ENCODE data around the gene MFSD6L.

The MFSD6L gene

DNA sequence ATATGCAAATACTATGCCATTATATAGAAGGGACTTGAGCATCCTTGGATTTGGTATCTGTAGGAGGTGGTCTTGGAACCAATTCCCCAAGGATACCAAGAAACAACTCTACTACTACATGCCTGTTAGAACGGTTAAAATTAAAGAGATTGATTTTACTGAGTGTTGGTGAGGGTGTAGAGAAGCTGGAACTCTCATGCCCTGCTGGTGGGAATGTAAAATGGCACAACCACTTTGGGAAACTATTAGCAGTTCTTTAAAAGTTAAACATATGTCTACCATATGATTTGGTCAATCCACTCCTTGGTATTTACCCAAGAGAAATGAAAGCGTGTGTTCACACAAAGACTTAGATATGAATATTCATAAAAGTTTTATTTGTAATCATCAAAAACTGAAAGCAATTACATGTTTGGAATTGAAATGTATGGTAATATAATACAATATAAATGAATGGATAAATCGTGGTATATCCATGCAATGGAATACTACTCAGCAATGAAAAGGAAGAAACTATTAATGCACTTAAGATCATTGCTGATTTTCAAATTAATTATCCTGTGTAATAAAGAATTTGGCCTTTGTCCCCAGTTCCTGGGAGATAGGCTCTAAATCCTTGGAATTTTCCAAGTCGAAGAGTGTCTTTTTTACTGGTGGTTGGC is 7.8 kb downstream of the MFSD6L start:
- DNase-seq: no peak

DNA sequence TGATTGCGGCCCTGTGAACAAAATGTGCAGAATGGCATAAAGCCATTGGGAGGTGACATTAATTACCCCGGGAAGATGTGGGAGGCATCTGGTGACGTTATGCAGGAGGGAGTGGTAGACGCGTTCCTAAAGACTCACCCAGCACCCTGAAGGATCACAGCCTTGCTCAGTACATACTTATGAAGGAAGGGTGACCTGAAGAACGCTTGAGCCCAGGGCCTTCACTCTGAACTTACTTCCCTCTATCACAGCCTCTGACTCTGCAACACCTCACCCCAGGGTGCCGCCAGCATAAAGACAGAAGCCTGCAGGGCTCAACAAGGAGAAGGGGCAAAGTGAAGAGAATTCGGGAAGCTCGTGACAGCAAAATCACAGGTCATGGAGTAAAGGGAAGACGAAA is 9.4 kb downstream of the MFSD6L start:
- DNase-seq: no peak

DNA sequence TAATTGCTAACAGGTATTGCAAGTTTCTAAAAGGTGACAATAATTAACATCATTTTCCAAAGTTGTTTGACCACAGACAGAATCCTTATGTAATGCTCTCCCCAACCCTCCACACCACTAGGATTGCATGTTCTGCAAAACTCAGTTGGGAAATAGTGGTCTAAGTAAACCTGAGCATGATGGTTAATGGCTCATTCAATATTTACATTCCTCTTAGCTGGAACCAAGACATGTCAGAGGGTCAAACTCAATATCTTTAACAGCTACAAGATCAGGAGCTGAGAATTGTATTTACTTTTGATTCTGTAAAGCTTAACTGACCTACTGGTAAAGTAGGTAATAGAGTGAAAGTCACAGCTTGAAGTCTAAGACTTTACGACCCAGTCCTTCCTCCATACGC is 10.2 kb downstream of the MFSD6L start:
- no peak for DNase-seq

DNA sequence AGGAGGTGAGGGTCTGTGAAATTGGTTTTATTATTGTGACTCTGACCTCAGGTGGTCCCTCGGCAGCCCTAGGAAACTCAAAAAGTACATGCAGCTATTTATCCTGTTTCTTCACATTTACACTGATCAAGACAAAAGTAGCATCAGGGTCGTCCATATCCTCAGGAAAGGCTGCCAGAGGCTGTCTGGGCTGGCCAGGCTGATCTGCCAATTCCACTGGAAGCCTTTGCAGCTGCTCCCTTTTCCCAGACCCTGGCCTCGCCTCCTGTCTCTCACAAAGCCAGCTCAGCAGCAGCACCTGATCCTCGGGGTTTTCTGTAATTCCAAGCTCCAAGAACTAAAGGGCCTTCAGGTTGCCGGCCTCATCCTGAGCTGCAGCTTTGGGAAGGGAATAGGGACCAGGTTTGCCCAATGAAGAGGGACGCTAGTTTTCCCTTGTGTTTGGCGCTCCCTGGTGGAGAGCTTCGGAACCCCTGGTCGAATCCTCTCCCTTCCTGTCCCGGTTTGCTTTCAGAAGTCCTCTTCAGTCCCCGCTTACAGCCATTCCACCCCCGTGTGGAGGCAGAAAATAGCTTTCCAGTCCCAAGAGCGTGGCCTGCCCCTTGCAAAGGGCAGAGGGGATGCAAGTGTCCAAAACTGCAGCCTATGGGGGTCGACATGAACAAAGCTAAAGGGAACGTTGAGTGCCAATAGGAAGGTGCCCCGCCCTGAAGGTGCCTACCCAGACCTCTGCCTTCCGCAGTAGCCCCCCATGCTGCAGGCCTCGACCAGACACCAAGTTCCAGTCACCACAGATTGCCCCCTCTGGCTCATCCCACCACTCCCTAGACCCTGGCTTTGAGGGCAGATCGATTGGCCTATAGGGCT is 13.4 kb downstream of the MFSD6L start:
- DNase-seq: peak; percentile 3

DNA sequence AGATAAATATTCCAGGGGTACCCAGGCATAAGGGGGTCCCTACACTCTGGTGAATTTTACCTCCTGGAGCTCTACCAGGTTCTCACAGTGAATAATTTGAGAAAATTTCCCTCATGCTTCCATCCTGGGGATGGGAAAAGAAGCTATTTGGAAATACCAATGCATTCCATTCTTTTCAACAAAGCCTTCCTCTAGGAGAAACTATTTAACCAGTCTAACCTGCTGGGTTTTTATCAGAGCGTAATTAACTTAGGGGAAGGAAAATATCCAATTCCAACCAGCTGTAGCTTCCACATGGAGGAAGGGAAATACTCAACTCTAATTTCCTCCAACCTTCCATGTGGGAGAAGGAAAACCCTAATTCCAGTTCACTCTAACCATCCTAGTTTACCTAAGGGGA is 17.0 kb downstream of the MFSD6L start:
- DNase-seq: no peak

DNA sequence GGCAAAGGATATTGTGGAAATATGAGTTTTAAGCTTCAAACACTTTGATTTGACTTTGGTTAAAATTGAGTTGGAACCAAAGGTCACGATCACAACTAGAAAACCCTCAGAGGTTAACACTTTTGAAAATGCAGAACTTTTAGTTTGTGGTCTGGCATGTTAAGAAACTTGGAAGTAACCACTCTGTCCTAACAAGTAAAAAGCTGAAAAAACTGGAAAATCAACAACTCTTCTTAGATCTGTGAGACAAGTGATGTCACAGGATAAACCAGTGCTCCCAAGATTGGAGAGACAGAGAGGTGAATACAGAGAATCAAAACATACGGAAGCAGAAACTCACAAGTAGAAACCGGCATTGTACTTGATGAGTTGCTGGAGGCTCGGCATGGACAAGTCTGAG is 17.4 kb downstream of the MFSD6L start:
- DNase-seq: no peak

DNA sequence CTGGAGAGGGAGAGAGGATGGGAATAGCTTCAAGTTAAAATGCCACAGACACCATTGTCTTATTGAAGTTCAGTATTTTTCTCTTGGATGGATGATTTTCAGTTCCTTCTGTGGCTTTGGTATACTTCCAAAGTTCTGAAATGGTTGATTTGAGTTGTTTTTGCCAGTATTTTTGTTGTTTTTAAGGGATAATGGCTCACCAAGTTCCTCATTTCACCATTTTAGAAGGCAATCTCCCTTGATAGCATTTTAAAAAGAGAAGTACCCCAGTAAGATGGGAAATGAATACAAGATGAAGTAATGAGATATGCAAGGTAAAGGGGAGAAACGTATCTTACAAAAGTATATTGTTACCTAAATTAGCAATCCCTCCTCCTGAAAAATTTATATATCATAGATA is 22.3 kb downstream of the MFSD6L start:
- DNase-seq: no peak

DNA sequence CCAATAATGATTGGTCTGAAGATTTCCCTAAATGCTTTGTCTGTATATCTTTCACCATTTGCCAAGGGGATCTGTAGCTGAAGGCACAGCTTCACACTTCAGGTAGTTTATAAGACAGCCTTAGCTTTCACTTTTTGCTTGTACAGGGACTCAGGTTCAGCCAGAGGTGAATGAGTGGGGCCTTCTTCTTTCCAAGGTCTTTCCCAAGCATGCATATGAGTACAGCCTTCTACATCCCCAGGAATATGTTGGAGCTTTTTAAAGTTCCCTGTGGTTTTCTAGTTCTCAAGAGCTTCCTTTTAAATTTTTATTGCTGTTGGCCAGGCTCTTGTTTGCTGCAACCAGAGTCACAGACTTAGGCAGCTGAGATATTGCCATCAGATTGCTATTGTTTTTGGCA is 22.9 kb downstream of the MFSD6L start:
- no peak for DNase-seq

DNA sequence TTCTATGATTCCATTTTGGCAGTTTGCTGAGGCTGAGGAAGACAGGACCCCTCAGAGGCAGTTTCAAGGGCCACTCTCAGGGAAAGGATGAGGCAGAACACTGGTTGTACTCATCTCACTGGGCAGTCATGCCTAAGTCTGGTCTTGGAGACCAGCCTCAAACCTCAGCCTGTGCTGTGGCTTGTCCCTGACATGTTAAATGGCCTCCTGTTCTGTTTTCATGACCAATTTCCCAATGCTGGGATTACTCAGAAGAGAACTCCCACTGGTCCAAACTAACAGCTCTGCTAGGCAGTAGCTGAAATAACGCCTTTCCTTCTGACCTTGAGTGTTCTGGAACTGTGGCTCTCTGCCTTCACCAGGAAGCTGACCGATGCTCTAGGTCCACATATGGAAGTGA is 32.4 kb downstream of the MFSD6L start:
- DNase-seq: no peak

DNA sequence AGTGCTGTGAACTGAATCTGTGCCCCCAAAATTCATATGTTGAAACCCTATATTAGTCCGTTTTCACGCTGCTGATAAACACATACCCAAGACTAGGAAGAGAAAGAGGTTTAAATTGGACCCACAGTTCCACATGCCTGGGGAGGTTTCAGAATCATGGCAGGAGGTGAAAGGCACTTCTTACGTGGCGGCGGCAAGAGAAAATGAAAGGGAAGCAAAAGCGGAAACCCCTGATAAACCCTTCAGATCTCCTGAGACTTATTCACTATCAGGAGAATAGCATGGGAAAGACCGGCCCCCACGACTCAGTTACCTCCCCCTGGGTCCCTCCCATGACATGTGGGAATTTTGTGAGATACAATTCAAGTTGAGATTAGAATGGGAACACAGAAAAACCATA is 37.2 kb downstream of the MFSD6L start:
- DNase-seq: no peak

DNA sequence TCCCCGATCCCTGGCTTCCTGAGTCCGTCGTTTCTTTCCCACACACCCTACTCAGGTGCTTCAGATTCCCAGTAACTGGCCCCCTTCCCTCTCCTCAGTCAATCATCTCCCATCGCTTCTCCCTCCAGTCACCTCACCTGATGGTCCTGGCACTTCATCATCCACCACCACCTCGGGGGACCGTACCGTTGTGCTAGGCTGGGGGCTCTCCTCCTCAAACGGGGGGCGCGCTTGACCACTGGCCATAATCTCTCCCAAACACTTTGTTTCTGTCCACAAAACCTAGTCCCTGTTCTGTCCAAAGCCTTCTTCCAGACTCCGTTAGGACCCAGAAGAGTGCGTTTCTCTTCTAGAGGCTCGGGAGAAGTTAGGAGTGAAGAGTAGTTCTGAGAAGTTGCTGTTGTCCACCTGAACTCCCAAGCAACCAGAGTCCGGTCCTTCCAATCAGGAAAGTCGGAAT is 41.0 kb downstream of the MFSD6L start, which contains the start of gene SPDYE4:
SPDYE4 (minus strand) TSS at position 410 of the 460 bp plus-strand sequence; CDS start at position 246, 164 bp downstream.
- DNase-seq: no peak

DNA sequence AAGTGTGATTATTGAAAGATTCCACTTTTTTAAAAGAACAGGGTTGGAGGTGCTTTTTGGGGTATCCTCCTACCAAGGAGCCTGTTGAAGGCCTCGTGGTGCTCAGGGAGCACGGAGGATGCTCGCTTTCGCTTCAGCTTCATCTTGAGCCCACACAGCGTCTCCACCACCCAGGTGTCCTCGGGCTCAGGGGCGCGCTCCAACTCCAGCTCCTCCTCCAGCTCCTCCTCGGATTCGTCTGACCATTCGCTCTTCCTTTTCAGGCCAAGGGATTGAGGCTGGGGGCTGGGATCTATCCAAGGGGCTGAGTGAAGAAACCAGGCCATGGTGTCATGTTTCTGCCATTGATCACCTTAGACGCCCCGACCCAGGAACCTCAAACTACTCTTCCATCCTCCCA is 42.0 kb downstream of the MFSD6L start:
- DNase-seq: no peak

DNA sequence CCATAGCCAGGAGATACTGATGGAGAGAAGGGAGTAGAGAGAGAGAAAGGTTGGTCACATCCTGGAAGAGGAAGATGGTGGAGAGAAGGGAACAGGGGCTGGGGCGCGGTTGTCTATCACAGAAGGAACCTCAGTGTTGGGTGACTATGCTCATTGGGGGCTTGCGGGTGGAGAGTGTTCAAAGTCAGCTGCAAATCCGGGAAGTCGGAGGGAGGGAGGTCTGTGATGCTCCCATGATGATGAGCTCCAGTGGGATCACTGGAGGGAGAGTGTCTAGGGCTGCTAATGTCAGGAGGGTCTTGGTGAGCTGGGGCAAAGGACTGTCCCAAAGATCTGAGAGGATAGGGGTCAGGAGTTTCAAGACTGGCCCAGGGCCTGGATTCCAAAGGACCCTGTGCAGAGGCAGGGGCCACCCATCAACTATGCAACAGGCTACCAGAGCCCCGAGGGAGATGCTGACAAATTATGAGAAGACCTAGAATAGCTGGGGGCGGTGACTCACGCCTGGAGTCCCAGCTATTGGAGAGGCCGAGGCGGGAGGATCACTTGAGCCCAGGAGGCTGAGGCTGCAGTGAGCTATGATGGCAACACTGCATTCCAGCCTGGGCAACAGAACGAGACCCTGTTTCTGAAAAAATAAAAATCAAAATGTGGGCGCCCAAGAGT is 43.4 kb downstream of the MFSD6L start:
- no peak for DNase-seq

DNA sequence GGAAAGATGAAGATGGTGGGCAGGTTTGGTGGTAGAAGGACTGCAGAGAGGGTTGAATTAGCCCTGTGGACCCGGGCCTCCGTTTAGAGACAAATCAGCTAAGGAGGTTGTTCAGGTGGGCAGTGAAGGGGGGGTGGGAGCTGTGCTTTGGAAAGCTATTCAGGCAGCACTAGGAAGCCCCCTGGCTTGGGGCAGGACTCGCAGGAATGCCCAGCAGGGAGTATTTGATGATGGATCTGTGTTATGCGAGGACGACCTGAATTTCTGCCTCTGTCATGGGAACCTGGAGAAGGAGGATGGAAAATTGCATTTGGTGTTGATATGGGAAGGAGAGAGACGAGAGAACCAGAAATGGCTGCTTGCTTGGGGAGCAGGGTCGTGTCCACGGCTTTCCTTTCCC is 44.3 kb downstream of the MFSD6L start:
- DNase-seq: no peak

DNA sequence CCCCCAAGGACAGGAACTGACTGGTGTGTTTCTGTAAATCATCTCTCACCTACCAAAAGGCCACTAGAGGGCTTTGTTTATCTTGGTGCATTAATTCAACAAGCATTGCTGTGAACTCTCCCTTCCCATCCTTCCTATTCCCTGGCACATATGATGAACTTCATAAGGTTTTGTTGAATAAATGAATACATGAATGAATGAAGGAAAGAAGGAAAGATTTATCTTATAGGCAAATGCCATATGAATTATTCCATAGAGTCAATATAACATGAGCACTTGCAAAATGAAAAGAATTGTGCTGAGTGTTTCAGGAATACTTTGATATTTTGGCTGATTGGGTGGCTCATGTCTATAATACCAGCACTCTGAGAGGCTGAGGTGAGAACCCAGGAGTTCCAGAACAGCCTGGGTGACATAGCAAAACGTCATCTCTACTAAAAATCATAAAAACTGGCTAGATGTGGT is 45.2 kb downstream of the MFSD6L start:
- no peak for DNase-seq

DNA sequence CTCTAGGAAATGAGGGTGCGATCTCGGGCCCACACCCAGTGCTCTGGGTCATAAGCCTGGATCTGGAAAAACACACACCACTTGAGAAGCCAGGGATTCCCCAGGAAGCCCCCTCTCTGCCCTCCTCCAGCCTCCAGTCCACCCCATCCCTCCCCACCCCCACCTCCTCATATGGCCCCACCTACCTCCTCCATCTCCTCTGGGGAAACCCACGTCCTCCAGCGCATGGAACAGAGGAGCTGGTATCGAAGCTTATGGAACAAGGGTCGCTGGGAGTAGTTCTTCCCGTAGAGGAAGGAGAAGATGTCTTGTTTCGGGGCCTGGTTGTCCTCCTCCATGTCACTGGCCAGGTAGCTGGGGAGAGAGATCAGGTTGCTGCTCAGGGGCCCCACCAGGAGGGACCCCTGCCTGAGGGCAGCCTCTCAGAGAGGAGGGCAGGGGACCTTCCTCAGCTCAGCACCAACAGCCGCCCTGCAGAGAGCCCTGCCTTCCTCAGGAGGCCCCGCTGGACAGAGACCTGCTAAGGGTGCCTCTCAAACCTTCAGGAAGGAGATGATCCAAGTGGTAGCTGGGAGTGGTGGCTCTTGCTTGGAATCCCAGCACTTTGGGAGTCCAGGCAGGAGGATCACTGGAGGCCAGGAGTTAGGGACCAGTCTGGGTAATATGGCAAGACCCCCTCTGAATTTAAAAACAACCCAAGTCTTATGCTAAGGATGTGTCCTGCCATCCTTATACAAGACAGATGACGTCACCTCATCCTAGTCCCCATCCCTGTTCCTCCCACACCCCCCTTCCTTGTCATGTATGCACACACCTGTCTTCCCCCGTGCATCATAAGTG is 45.8 kb downstream of the MFSD6L start:
- DNase-seq: no peak

DNA sequence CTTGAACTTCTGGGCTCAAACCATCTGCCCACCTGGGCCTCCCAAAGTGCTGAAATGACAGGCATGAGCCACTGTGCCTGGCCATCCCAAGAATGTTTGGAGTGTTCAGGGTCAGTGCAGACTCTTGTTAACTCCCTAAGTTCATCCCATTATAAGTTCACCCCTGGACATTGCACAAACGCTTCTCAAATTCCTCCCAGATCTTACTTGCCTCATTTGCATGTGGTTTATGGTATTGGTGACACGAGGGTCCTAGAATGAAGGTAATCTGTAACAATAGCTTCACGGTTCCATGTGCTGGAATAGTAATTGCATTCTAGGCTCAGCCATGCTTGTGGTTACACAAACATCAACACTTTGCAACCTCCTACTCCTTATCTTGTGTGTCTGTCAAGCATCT is 49.5 kb downstream of the MFSD6L start:
- no peak for DNase-seq

DNA sequence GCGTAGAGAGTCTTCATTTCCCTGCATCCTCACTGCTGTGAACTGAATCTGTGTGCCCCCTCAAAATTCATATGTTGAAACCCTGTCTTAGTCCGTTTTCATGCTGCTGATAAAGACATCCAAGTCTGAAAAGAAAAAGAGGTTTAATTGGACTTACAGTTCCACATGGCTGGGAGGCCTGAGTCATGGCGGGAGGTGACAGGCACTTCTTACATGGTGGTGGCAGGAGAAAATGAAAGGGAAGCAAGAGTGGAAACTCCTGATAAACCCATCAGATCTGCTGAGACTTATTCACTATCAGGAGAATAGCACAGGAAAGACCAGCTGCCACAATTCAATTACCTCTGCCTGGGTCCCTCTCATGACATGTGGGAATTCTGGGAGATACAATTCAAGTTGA is 51.4 kb downstream of the MFSD6L start:
- no peak for DNase-seq

Data from NCI-H1092 treated with DMSO at 0.1 percent for 48 hours (cell line).